NCI-H510A (cell line): ENCODE results near the gene SRPK2.
"Not testable (repeated sequence)": the region's sequence is repeated elsewhere in the genome, so short reads cannot be mapped to it uniquely, and the experiment has no call there.

ENCODE experiments used
- DNase-seq: peaks from one replicate; lab custom pipeline; 2025; lab: John Stamatoyannopoulos, UW

SRPK2 gene

DNA sequence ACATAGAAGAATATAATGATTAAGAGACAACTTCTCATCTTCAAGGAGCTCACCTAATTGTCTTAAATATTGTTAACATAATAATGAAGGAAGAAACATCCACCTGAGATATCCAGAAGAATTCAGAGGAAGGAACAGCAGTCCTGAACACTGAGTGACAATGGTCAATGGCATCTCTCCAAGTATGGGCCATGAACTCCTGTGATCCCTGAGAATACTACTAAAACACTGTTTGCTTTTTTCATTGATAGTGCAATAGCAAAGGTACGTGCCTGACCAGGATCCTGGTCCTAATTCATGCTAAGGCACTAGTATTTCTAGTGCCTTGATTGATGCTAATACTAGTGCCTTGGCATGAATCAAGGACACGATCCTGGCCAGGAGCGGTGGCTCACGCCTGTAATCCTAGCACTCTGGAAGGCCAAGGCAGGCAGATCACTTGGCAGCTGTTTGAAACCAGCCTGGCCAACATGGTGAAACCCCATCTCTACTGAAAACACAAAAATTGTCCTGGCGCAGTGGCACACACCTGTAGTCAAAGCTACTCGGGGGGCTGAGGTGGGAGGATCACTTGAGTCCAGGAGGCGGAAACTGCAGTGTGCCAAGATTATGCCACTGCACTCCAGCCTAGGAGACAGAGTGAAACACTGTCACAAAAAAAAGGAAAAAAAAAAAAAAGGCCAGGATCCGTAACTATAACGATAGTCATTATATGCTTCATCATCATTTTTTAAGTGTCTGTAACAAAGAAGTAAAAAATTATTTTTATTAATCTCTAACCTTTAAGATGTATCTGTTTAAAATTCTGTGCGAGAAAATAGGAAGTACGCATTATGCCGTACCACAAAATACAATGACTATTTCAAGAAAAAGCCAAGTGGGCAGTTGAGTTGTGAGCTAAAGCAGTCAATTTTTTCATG is 49.1 kb downstream of the SRPK2 start:
- no peak for DNase-seq

DNA sequence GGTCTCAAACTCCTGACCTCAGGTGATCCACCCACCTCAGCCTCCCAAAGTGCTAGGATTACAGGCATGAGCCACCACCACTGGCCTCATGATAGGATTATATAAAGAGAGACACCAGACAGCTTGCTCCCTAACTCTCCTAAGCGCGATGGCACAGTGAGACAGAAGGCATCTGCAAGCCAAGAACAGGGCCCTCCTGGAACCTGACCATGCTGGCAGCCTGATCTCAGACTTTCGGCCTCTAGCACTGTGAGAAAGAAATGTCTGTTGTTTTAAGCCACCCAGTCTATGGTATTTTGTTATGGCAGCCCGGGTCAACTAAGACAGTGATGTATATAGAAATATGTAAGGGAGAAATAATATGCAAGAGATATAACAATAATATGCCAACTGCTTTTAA is 51.2 kb downstream of the SRPK2 start:
- DNase-seq, result no peak

- no peak for DNase-seq
Observed at GRCh38 chr7:105336009-105336408, 52.7 kb downstream of the SRPK2 start.

DNA sequence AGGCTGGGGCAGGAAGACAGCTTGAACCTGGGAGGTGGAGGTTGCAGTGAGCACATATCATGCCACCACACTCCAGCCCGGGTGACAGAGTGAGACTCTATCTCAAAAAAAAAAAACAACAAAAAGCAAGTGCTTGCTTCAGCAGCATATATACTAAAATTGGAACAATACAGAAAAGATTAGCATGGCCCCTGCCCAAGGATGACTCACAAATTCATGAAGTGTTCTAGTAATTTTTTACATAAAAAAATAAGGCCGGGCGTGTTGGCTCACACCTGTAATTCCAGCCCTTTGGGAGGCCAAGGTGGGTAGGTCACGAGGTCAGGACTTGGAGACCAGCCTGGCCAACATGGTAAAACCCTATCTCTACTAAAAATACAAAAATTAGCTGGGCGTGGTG is 56.1 kb downstream of the SRPK2 start:
- not testable (repeated sequence) for DNase-seq

DNA sequence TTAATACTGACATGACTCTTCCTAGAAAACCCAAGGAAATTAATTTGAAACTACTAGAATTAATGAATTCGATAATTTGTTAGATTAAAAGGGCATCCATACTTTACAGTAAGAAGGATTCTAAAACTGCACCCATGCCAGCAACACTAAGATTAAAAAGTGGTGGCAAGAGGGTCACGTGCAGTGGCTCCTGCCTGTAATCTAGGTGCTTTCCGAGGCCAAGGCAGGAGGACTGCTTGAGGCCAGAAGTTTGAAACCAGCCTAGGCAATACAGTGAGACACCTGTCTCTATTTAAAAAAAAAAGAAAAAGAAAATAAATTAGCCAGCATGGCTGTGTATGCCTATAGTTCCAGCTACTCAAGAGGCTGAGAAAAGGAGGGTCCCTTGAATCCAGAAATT is 58.2 kb downstream of the SRPK2 start:
- no peak for DNase-seq

DNA sequence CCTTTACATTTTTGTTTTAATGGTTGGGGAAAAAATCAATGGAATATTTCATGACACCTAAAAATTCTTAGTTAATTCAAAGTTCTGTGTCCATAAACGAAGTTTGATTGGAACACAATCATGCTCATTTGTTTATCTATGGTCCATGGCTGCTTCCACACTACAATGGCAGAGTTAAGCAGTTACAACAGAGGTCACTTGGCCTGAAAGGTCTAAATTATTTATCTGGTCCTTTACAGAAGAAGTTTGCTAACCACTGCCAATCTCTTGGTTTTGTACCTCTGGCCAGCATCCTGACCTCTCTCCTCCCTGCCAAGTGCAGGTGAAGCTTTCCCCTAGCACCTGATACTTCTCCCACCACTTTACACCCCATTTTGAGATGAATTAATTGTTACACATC is 61.5 kb downstream of the SRPK2 start:
- no peak for DNase-seq

- DNase-seq, result no peak
Observed at GRCh38 chr7:105325216-105325904, 63.4 kb downstream of the SRPK2 start.

DNA sequence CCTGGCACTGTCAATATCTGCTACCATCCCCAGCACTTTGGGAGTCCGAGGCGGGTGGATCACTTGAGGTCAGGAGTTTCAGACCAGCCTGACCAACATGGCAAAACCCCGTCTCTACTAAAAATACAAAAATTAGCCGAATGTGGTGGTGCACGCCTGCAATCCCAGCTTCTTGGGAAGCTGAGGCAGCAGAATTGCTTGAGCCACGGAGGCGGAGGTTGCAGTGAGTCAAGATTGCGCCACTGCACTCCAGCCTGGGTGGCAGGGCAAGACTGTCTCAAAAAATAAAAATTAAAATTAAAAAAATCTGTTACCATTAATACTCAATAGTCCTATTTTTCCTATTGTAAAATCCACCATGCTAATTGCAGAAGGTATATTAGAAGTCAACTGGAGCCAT is 64.1 kb downstream of the SRPK2 start:
- not testable (repeated sequence) for DNase-seq

GRCh38 chr7:105323366-105323765 is 65.4 kb downstream of the SRPK2 start:
- DNase-seq, result no peak

DNA sequence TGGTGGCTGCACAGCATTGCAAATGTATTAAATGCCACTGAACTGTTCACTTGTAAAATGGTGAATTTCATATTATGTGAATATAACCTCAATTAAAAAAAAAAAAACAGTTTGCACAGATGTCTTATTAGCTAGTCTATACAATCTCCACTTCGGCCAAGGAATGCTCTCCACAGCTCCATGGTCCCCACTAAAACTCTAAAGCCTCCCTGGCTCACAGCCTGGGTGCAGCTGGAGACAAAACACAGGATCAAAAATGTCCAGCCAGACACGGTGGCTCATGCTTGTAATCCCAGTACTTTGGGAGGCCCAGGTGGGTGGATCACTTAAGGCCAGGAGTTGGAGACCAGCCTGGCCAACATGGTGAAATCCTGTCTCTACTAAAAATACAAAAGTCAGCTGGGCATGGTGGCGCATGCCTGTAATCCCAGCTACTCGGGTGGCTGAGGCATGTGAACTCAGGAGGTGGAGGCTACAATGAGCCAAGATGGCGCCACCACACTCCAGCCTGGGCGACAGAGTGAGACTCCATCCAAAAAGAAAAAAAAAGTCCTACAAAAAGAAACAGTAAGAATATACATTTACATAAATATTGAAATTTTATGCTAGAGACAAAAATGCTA is 66.0 kb downstream of the SRPK2 start:
- no peak for DNase-seq

DNA sequence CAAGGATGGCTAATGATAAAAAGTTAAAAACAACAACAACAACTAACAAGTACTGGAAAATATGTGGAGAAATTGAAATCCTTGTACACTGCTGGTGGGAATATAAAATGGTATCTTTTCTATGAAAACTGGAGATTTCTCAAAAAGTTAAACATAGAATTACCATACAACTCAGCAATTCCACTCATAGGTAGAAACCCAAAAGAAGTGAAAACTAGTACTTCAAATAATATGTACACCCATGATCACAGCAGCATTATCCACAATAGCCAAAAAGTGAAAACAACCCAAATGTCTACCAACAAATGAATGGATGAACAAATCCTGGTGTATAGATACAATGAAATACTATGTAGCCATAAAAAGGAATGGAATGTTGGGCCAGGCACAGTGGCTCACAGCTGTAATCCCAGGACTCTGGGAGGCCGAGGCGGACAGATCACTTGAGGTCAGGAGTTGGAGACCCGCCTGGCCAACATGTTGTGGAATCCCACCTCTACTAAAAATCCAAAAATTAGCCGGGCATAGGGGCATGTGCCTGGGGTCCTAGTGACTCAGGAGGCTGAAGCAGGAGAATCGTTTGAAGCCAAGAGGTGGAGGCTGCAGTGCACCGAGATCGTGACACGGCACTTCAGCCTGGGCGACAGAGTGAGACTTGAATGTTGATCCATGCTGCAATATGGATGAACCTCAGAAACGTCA is 66.8 kb downstream of the SRPK2 start:
- DNase-seq, result no peak

- DNase-seq, result no peak
Observed at GRCh38 chr7:105320896-105321295, 67.8 kb downstream of the SRPK2 start.

DNA sequence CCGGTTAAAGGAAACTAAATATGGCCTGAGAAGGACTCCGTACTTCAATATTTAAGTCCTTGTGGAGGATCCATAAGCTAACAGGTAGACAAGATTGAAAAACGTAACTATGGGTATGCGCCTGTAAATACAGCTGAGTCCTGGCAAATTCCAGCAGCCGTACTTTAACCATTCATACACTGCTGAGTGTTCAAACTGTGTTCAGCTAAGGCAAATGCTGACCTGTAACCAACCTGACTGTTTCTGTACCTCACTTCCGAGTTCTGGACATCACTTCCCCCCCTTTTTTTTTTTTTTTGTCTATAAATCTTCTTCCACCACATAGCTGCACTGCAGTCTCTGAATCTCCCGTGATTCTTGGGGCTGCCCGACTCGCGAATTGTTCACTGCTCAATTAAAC is 69.1 kb downstream of the SRPK2 start:
- DNase-seq, result no peak

DNA sequence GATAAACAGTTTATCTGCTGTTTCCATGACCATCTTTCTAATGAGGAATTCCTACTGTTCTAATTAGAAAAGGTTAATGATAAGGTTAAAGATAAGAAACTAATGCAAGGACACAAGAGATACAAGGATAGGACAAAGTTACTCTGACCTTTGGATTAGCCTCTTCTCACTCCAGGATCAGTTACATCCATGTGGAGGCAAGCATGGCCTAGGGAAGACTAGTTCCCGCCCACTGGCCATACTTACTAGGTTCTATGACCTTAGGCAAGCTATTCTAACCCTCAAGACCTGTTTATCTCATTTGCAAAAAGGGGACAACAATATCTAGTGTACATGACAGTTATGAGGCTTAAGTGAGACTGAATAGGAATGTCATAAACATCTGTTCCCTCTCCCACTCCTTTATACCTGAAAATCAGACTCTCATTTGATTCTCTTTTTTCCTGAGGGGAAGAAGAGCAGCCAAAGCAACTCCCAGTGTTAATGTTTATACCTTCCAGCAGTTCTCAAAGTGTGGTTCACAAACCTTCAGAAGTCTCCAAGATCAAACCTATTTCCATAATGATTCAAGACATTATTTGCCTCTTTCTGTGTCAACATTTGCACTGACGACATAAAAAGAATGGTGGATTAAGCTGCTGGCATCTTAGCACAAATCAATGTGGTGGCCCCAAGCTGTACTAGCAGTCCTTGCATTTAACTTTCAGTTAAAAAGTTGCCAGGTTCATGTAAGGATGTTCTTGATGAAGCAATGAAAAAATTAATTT is 72.0 kb downstream of the SRPK2 start:
- no peak for DNase-seq

DNA sequence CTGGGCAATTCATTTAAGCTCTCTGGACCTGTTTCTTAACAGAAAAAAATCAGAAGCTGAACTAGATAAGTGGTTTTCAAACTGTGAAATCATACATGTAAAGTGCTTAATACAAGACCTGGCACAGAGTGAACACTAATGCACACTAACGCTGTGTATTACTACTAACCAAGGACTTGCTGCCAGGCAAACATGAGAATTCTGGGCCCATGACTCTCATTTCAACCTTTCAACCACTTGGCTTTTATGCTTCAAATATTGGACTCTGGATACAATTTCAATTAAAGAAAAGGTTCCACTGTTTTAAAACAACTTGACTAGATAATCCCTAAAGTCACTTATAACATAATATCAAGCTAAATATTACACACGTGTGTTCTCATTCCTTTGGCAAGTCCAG is 73.4 kb downstream of the SRPK2 start:
- no peak for DNase-seq

GRCh38 chr7:105309235-105310169 is 79.2 kb downstream of the SRPK2 start:
- no peak for DNase-seq

- no peak for DNase-seq
Observed at GRCh38 chr7:105307163-105307672, 81.5 kb downstream of the SRPK2 start.

GRCh38 chr7:105306298-105306748 is 82.4 kb downstream of the SRPK2 start:
- DNase-seq, result no peak

GRCh38 chr7:105305633-105306032 is 83.1 kb downstream of the SRPK2 start:
- DNase-seq, result no peak
